ENCODE measurements around the gene NEK7.

DNA sequence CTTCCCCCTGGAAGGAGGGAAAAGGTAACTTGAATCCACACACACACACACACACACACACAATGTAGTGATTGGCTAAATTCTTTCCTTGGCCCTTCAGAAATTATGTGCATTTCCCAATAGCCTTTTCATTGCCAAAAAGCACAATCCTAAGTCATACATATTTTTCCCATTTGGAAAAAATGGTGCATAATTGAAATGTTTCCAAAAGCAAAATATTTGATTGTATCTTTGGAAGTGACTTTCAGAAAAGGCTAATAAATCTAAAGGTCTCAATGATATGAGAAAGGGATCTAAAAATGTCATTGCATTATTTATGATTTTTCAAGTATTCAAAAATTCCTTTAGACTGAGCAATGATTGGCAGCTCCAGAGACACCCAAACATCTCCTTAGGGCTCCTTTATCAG, 43.5 kb upstream of the NEK7 start:
- TF ChIP-seq, protein P1, sequence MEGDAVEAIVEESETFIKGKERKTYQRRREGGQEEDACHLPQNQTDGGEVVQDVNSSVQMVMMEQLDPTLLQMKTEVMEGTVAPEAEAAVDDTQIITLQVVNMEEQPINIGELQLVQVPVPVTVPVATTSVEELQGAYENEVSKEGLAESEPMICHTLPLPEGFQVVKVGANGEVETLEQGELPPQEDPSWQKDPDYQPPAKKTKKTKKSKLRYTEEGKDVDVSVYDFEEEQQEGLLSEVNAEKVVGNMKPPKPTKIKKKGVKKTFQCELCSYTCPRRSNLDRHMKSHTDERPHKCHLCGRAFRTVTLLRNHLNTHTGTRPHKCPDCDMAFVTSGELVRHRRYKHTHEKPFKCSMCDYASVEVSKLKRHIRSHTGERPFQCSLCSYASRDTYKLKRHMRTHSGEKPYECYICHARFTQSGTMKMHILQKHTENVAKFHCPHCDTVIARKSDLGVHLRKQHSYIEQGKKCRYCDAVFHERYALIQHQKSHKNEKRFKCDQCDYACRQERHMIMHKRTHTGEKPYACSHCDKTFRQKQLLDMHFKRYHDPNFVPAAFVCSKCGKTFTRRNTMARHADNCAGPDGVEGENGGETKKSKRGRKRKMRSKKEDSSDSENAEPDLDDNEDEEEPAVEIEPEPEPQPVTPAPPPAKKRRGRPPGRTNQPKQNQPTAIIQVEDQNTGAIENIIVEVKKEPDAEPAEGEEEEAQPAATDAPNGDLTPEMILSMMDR (IDR thresholded peaks at IDR 0.05): no peak
- TF ChIP-seq EP300 (IDR thresholded peaks at IDR 0.05) (no peak), POLR2A (IDR thresholded peaks at IDR 0.05) (no peak), POLR2AphosphoS5 (IDR thresholded peaks at IDR 0.05) (no peak)

Data from upper lobe of left lung (tissue), 4 donors.